Stimulated activated CD8-positive, alpha-beta memory T cell treated with anti-CD3 and anti-CD28 coated beads, Interleukin-15, amount 100 ng/mL, for 4 hours (primary cell): ENCODE results near the gene KLHL34.

Experiments
- DNase-seq, 2 donors: peaks; one replicate each; pipeline ENCODE4 v3.0.0-alpha.2; 2020; ENCODE audit warnings: low read depth in 2 of 2

Gene KLHL34

DNA sequence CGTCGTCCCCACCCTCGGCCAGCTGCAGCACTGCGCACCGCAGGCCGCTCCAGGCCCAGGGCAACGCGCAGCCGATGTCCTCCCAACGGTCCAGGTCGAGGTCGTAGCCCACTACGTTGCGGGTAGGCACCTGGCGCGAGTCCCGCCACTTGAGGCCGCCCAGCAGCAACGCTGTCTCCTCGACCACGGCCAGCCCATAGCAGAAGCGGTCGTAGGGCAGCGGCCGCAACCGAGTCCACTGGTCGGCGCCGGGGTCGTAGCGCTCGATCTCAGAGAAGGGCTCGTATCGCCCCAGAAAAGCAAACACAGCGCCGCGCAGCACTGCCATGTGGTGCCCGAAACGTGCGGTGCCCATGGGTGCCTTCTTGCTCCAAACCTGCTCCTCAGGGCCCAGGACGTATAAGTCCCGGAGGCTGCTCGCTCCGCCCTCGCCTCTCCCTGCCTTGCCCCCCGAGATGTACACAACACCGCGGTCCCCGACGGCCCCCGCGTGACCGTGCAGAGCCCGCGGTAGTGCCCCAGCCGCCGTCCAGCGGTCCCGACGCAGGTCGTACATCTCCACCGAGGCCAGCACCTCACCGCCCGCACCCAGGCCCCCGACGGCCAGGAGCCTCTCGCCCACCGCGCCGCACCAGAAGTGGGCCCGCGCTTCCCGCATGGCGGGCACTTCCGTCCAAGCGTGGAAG is 2.1 kb downstream of the KLHL34 start:
- no peak for DNase-seq

DNA sequence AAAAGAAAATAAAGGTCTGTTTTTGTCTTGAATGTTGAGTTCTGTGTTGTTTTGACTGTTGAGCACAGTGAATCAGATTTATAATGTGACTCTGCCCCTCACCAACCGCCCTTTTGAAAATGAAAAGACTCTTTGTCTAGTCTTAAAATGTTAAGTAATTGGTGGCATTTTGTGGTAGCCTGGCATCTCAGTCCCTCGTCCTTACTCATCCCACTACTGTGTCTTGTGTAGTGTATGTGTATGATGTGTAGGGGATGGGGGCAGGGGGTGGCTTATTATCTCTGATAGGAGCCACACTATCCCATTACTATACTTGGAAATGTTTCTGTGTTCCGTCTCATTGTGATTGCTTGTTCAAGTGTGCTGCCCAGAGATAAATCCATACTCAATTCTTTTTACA is 12.2 kb downstream of the KLHL34 start:
- no peak for DNase-seq

- DNase-seq = no peak
Measured at GRCh38 chrX:21645431-21645830, 12.7 kb downstream of the KLHL34 start.

DNA sequence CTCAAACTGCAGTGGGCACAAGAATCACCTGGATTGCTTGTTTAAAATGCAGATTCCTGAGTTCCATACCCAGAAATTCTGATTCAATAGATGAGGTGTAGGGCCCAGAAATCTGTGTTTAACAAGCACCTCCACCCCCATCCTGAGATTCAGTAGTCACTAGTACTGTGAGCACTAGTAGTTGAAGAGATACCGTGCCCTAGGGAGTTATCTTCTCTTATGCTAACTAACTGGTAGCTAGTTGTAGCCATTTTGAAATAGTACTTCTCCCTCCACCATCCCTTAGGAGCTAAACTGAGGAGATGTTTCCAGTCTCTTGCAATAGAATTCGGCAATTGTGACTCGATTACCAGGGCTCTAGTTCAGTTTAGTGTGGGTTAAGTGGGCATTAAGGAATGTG is 18.4 kb downstream of the KLHL34 start:
- no peak for DNase-seq

DNA sequence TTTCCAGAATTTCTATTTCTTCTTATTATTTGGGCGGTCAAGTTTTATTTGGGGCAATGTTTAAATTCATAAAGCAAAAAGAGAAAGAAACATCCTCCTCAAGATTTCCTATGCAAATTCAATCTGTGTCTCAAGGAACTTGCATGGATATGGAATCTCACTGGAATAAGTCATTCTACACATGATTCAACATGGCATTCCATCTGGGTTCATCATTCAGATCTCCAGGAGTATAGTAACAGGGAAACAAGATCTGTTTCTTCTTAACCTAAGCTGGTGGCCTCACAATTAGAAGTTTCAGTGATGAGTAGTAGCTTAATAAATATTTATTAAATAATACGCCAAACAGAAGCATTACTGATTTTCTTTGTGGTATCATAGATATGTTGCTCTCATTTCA is 19.8 kb downstream of the KLHL34 start:
- no peak for DNase-seq

DNA sequence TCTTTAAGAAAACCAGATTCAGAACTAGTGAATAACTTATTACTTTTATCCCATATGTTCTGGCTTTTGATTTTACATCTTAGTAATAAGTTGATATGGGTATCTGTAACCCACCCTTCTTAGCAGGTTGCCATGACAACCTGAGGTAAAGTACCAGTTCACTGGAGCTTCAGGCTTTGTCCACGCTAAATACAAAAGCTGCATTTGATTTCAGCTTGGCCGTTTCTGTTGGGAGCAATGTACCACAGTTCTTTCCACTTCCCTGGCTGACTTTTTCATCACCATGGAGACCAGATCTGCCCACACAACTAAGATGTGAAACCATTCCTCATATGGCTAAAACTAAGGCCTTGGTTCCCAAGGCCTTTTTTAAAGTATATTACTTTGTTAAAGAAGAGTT is 26.1 kb downstream of the KLHL34 start:
- no peak for DNase-seq

- DNase-seq = no peak
Measured at GRCh38 chrX:21623778-21624501, 34.2 kb downstream of the KLHL34 start.

DNA sequence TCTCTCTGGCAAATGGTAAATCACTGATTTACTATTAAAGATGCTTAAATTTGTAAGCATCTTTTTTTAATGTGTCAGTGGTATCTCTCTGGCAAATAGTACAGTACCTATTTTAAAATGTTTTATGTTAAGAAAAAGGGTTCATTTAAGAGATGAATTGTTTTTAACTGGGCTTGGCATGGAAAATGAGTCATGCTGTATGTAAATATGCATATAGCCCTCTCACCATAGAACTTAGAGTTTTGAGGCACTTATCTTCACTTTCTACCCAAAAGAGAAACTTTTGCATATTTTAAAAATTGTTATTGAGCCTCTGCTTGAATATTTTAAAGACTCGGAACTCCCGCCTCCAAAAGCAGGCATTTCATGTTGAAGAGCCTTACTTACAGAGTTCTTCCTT is 37.9 kb downstream of the KLHL34 start:
- no peak for DNase-seq

DNA sequence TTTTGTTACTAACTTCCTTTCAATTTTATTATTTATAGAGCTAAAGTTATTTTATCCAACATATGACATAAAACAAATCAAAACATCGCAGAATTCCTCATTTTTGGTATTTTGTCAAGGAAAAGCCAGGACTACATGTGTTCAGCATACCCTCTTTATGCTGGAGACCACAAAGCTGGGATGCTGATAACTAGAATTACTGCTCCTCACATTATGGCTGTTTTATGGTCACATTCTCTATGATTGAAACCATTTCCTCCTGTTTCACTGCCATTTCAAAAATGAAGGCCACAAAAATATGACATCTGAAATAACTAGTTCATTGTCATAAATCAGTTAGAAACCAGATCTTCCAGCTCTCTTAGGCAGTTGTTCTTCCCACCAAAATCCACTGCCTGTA is 41.7 kb downstream of the KLHL34 start:
- DNase-seq = no peak

DNA sequence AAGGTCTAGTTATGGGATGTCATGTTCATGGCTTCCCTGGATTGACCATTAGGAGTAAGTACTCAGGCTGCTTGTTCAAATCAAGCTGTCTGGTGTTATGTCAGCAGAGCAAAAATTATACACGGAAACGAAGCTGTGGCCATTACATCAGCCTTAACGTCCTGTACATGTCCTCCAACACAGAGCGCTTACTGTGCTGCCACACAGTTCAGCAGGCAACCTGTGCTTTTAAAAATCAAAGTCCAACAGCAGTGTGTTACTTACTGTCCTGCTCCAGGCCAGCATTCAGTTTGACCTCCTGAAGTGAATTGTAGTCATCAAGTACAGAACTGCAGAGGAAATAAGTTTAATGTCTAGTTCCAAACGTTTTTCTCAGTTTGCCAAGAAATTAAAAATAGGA is 46.0 kb downstream of the KLHL34 start:
- DNase-seq = no peak

- DNase-seq = no peak
Measured at GRCh38 chrX:21610168-21610567, 48.0 kb downstream of the KLHL34 start.

DNA sequence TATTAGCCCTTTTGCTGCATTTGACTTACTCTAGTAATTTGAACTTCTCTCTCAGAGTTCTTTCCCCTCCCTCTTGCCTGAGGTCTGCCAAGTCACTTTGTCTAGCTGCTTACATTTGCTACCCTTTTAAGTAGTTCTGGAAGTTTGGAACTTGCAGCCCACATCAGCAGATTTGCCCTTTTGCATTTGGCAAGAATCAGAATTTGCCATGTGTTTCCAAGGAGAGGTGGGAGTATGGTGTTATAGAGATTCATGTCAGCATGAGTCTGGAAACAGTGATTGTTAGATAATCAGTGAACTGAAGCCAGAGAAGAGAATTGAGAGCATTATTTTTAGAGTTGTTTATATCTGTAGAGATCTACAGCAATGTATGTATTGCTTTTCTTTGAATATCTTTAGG is 52.1 kb downstream of the KLHL34 start:
- no peak for DNase-seq
